T follicular helper cell (primary cell): ENCODE measurements around the gene TOP1.

ENCODE experiments used
- DNase-seq: peaks from one replicate; pipeline ENCODE4 v3.0.0-alpha.2; 2020; ENCODE audit warnings: low read depth

Gene TOP1

GRCh38 chr20:41147767-41148191 is 119.2 kb downstream of the TOP1 start:
- no peak for DNase-seq

- no peak for DNase-seq
Measured at GRCh38 chr20:41148942-41149341, 120.3 kb downstream of the TOP1 start.

- DNase-seq: no peak
Measured at GRCh38 chr20:41150664-41151063, 122.0 kb downstream of the TOP1 start.

GRCh38 chr20:41151134-41151869 is 122.7 kb downstream of the TOP1 start:
- no peak for DNase-seq

GRCh38 chr20:41152108-41152757 is 123.6 kb downstream of the TOP1 start:
- DNase-seq: no peak

GRCh38 chr20:41154436-41155176 is 126.0 kb downstream of the TOP1 start:
- no peak for DNase-seq

- no peak for DNase-seq
Measured at GRCh38 chr20:41155261-41155660, 126.6 kb downstream of the TOP1 start.

GRCh38 chr20:41158082-41158625 is 129.5 kb downstream of the TOP1 start:
- no peak for DNase-seq

- no peak for DNase-seq
Measured at GRCh38 chr20:41159547-41159946, 130.9 kb downstream of the TOP1 start.

GRCh38 chr20:41160686-41161085 is 132.1 kb downstream of the TOP1 start:
- no peak for DNase-seq

- no peak for DNase-seq
Measured at GRCh38 chr20:41161886-41162285, 133.3 kb downstream of the TOP1 start.

- no peak for DNase-seq
Measured at GRCh38 chr20:41162396-41162795, 133.8 kb downstream of the TOP1 start.

GRCh38 chr20:41163821-41164220 is 135.2 kb downstream of the TOP1 start:
- DNase-seq: no peak

- DNase-seq: no peak
Measured at GRCh38 chr20:41165001-41165882, 136.6 kb downstream of the TOP1 start.

GRCh38 chr20:41166201-41167117 is 137.8 kb downstream of the TOP1 start:
- DNase-seq: no peak

GRCh38 chr20:41167118-41167470 is 138.5 kb downstream of the TOP1 start:
- no peak for DNase-seq

- no peak for DNase-seq
Measured at GRCh38 chr20:41167481-41168253, 139.0 kb downstream of the TOP1 start.

GRCh38 chr20:41168281-41169161 is 139.9 kb downstream of the TOP1 start:
- DNase-seq: no peak

GRCh38 chr20:41169162-41169690 is 140.6 kb downstream of the TOP1 start:
- no peak for DNase-seq
